Lower lobe of right lung (tissue), 2 donors: ENCODE measurements around the gene TEKT3. TPM values are rescaled to one million over a fixed set of nuclear protein-coding genes. Genes with fewer than 3 reads are reported as not detected.
A peak's percentile ranks its signal among the peaks of the same experiment; 100 is the strongest.

Experiments used
- ATAC-seq, 2 donors: fragments of 200-7000 bp; cut with Tn5 transposase; one replicate each; pipeline ENCODE4 v1.9.1; 2020 to 2022; ENCODE audit warnings: mild to moderate bottlenecking in 2 of 2, moderate library complexity in 2 of 2
- DNase-seq: peaks from one replicate; pipeline ENCODE4 v3.0.0-alpha.2; 2020
- H3K27ac ChIP-seq: fragments of 200-600 bp; one replicate; pipeline ENCODE4 v1.8.0; 2022
- H3K27me3 ChIP-seq: fragments of 200-600 bp; one replicate; pipeline ENCODE4 v1.8.0; 2022; ENCODE audit warnings: low read depth
- H3K36me3 ChIP-seq: fragments of 200-600 bp; one replicate; pipeline ENCODE4 v1.8.0; 2022; ENCODE audit warnings: mild to moderate bottlenecking
- H3K4me1 ChIP-seq: fragments of 200-600 bp; one replicate; pipeline ENCODE4 v1.8.0; 2022
- H3K4me3 ChIP-seq: fragments of 200-600 bp; one replicate; pipeline ENCODE4 v1.8.0; 2022; ENCODE audit warnings: mild to moderate bottlenecking
- H3K9me3 ChIP-seq: fragments of 200-600 bp; one replicate; pipeline ENCODE4 v1.8.0; 2022
- intact Hi-C: fragments of 100-400 bp; cut with DNase I; formaldehyde crosslinking; loops from one replicate; pipeline ENCODE4 v1.11.0; 2022
- total RNA-seq: library from RNA; stranded (reverse); fragmentation: NEBNext Ultra II Directional; extraction: Animal tissue kit (Norgen Biotek cat#: 25700); gene quantifications from one replicate; pipeline ENCODE4 v1.2.1, GENCODE V29; 2021
- TF ChIP-seq, protein P1 (sequence below): fragments of 200-600 bp; IDR thresholded peaks from one replicate; pipeline ENCODE4 v1.8.0; 2022; ENCODE audit warnings: antibody characterized with exemption, mild to moderate bottlenecking
- donor health status: DM: no; HTN: yes; CAD: no; lungs with severe emphysema.

Gene TEKT3
- total RNA-seq, 1 donor from 2014 or later: 2.2 TPM

DNA sequence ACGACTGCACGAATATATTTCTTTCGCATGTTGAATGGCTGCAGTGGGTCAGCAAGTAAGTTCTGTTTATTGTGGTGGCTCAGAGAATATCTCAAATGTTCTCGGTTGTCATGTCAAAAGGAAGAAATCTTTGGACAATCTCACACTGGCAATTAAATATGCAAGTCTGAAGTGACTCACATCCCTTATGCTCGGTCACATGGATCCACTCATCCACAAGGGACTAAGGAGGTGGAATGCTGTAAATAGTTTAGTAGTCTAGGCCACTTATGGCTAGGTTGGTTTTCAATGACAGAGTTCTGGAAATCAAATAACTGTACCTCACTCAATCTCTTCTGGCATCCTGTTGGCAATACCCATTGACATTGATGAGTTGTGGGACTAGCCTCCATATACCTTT lies 43.2 kb downstream of the TEKT3 start:
- DNase-seq (no peak), ATAC-seq (no peak)
- intact Hi-C loops: no loop called here
- Histone ChIP-seq H3K4me3 (no peak overlapping the region), H3K9me3 (no peaks in the 10 kb centered on the region), H3K4me1 (no peaks in the 10 kb centered on the region), H3K27ac (no peak overlapping the region), H3K36me3 (no peaks in the 10 kb centered on the region), H3K27me3 (no peaks in the 10 kb centered on the region)
- TF ChIP-seq, protein P1, sequence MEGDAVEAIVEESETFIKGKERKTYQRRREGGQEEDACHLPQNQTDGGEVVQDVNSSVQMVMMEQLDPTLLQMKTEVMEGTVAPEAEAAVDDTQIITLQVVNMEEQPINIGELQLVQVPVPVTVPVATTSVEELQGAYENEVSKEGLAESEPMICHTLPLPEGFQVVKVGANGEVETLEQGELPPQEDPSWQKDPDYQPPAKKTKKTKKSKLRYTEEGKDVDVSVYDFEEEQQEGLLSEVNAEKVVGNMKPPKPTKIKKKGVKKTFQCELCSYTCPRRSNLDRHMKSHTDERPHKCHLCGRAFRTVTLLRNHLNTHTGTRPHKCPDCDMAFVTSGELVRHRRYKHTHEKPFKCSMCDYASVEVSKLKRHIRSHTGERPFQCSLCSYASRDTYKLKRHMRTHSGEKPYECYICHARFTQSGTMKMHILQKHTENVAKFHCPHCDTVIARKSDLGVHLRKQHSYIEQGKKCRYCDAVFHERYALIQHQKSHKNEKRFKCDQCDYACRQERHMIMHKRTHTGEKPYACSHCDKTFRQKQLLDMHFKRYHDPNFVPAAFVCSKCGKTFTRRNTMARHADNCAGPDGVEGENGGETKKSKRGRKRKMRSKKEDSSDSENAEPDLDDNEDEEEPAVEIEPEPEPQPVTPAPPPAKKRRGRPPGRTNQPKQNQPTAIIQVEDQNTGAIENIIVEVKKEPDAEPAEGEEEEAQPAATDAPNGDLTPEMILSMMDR: no peak

- TF ChIP-seq, protein P1: no peak
- Histone ChIP-seq H3K4me3 (no peak overlapping the region), H3K27me3 (no peaks in the 10 kb centered on the region), H3K36me3 (no peaks in the 10 kb centered on the region), H3K4me1 (no peaks in the 10 kb centered on the region), H3K9me3 (no peaks in the 10 kb centered on the region), H3K27ac (no peak overlapping the region)
- intact Hi-C loops: no loop called here
- no peak for ATAC-seq
- DNase-seq: no peak
Observed at GRCh38 chr17:15293558-15293957, 47.8 kb downstream of the TEKT3 start.

DNA sequence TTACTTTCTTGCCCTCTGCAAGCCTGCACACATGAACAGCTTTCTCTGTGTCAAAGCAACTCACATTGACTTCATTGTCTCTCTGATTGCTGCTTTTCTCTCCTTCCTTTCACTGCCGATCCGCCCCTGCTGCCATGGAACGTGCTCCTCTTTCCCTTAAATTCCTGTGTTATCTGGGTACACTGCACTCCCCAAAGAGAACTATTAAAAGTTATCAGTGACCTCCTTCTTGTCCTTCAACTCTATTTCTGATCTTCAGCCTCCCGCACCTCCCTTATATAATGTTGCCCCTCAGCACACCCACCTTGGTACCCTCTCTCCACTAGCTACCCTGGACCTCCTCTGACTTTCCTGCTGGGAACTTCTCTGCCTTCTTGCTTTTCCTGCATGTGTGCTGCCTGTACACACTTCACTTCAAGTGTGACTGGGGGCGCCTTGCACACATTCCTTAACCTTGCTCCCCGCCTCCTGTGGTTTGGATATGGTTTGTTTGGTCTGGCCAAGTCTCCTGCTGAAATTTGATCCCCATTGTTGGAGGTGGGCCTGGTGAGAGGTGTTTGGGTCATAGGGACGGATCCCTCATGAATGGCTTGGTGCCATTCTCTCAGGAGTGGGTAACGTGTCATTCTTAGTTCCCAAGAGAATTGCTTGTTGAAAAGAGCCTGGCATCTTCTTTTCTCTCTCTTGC lies 49.6 kb downstream of the TEKT3 start:
- H3K4me3 ChIP-seq: no peak overlapping the region
- TF ChIP-seq, protein P1: no peak
- no peaks in the 10 kb centered on the region for H3K27me3 ChIP-seq
- peaks cover 9% of the 10 kb centered on the region for H3K4me1 ChIP-seq
- no peaks in the 10 kb centered on the region for H3K9me3 ChIP-seq
- H3K36me3 ChIP-seq: no peaks in the 10 kb centered on the region
- ATAC-seq (peak; percentile 53 to 84), DNase-seq (peak; percentile 50)
- intact Hi-C loops: no loop called here
- H3K27ac ChIP-seq: no peak overlapping the region

- Histone ChIP-seq H3K27me3 (no peaks in the 10 kb centered on the region), H3K9me3 (no peaks in the 10 kb centered on the region), H3K4me1 (peaks cover 9% of the 10 kb centered on the region), H3K27ac (no peak overlapping the region), H3K36me3 (no peaks in the 10 kb centered on the region), H3K4me3 (no peak overlapping the region)
- DNase-seq (no peak), ATAC-seq (no peak)
- intact Hi-C loops: no loop called here
- TF ChIP-seq, protein P1: no peak
Observed at GRCh38 chr17:15290605-15291004, 50.8 kb downstream of the TEKT3 start.

DNA sequence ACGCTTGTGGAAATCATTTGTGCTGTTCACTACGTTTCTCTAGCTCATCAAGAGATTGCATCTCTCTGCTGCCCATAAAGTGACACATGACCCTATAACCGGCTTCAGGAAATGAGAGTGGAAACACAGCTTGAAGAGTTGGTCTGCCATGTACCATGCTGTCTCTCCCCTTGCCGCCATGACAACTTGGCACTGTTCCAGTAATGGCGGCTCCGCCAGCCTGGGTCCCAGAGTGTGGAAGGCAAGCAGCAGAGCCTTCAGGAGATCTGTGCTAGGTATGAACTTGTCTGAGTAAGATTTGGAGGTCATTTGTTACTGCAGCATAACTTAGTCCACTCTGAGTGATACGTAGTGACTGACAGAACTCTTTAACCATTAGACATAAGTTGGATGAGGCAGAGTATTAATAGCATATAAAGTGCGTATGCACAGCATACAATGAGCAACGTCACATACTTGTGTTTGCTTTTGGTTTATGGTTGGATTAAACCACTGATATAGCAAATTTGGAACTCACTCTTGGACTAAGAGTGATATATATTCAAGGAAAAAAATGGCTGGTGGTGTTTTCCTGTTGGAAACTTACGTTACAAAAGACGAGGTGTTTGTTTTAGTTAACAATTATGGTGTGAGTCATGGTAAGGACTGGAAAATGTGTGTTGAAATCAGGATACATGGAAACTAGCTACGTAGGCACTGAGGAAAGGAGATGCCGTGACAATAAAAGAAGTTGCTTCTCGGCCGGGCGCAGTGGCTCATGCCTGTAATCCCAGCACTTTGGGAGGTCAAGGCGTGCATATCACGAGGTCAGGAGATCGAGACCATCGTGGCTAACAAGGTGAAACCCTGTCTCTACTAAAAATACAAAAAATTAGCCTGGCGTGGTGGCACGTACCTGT lies 51.9 kb downstream of the TEKT3 start:
- H3K27me3 ChIP-seq: no peaks in the 10 kb centered on the region
- TF ChIP-seq, protein P1: no peak
- ATAC-seq (no peak), DNase-seq (no peak)
- no peak overlapping the region for H3K27ac ChIP-seq
- no peaks in the 10 kb centered on the region for H3K36me3 ChIP-seq
- no peak overlapping the region for H3K4me3 ChIP-seq
- H3K9me3 ChIP-seq: no peaks in the 10 kb centered on the region
- intact Hi-C loops: no loop called here
- peaks cover 9% of the 10 kb centered on the region for H3K4me1 ChIP-seq
